GM18519 (cell line): ENCODE data around the gene APBA2.

ENCODE experiments used
- ATAC-seq: cut with Tn5 transposase; IDR thresholded peaks from one replicate; pipeline ENCODE4 v1.9.1; 2021; ENCODE audit warnings: mild to moderate bottlenecking, moderate library complexity; ENCODE audit not compliant: unreplicated experiment, low FRiP score

APBA2 gene

DNA sequence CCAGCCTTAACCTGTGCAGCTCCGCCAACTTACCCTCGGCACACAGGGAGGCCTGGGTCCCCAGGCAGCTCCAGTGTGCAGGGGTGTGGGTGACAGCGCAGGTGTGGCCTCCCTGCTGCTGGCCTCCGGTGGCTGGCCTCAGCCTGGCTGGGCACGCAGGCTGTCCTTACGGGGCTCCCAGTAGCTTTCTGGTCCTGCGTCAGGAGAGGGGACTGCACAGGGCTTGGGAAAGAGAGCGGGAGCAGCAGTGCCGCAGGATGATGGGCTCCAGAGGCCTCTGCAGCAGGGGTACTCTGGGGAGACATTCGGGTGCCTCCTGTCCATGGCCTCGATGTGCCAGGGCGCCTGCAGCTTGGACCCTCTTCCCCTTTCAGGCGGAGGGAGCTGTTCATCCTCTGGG is 9.4 kb downstream of the APBA2 start:
- ATAC-seq: no peak

DNA sequence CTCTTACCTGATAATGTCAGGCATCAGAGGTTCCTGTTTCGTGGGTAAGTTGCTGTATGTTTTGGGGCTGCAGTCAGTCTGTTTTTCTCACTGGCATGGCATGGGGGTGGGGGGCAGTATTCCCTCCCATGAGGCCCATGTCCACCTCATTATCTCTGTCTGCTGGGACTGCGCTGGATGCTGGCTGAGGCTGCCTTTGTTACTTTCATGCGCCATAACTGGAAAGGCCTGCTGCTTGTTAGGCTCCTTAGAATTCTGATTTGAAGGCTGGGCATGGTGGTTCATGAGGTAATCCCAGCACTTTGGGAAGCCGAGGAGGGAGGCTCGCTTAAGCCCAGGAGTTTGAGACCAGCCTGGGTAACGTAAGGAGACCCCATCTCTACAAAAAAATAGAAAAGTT is 9.8 kb downstream of the APBA2 start:
- ATAC-seq: no peak

DNA sequence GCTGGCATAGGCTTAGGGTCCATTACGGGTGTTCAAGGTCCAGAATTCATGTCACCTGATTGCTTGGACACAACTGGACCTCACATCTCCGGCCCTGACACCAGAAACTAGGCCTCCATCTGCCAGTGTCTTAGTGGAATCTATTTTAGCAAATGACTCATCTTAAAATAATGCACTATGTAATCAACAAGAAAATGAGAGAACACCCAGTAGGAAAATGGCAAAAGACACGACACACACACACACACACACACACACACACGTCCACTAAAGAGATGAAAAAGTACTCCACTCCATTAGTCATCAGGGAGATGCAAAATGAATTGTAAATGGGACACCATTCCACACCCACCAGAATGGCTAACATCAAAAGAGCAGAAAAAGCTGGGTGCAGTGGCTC is 11.2 kb downstream of the APBA2 start:
- no peak for ATAC-seq

DNA sequence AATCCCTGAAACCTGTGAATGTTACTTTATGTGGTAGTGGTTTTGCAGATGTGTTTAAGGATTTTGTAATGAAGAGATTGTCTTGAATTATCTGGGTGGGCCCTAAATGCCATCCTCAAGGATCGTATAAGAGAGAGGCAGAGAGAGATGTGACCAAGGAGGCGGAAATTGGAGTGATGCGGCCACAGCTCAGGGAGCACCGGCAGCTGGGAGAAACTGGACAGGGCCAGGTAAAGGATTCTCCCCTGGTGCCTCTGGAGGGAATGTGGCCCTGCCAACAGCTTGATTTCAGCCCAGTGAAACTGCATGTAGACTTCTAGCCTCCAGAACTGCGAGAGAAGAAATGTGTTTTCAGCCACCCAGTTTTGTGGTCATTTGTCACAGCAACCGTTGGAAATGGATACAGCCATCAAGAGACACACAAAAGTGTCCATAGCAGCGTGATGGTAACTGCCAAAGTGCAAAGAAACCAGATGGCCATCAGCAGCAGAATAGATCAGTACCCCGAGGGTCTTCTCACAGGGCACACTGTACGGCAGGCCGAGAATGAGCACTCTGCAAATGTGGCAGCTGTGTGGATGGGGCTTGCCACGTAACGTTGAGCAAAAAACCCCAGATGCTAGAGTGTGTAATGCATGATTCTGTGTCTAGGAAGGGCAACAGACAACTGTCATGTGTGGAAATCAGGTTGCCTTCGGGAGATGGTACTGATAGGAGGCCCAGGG is 12.2 kb downstream of the APBA2 start:
- ATAC-seq: no peak

DNA sequence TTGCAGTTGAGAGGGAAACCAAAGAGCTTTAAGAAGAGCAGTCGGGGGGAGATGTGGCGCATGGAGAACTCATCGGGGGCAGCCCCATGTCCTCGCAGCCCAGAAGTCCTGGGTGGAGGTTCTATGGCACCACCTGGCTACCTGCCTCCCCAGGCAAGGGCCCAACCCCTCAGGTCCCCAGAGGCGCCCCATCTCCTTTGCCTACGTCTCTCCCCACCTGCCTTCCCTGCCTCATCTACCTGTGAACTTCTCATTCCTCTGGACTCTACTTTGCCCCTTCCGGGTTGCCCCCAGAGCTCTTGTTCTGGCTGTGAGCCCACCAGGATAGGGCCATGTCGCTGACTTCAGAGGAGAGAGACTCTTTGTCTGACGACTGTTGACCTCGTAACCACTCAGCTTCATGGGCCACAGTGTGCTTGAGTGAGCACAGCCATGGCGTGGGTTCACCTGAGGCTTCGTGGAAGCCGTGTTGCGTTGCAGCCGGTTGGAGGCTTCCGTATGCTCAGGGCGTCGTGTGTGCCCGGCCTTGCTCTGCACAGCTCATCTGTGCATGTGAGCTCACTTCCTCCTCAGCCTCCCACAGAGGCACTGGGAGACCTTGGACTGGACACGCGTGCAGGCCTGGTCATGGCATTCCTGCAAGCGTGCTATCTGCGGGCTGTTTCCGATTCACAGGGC is 13.4 kb downstream of the APBA2 start:
- ATAC-seq: no peak

DNA sequence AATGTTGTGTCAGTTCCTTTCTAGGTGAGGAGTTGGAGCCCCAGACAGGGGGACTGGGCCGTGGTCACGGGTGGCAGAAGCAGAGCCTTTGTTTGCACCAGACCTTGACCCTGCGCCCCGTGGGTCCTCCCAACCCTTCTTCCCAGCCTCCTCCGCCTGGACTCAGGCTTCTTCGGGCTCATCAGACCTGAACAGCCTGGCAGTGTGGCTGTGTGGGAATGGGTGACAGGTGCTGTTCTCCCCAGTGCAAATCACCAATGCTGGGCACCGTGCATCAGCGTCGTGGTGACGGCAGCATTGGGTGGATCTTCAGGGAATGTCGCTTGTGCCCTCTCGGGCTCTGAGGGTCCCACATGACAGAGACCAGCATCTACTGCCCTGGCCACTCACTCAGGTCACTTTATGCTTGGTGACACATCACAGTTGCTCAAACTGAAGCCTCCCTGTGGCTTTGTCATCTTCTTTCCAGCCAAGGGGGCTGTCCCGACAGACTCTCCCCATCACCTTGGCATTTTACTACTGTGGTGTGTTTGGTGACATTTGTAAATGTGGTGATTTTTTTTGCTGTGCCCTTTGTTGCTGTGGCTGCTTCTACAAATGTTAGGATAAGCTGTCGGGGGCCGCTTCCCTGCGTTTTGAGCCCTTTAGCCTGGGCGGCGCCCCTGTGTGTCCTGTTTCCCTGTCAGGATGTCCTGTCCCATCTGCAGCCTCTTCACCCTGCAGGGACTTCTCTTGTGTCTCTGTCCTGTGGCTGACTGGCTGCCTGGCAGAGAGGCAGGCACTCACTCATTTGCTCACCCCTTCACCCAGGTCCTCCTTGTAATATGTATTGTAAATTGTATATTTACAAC is 14.5 kb downstream of the APBA2 start:
- ATAC-seq: no peak

DNA sequence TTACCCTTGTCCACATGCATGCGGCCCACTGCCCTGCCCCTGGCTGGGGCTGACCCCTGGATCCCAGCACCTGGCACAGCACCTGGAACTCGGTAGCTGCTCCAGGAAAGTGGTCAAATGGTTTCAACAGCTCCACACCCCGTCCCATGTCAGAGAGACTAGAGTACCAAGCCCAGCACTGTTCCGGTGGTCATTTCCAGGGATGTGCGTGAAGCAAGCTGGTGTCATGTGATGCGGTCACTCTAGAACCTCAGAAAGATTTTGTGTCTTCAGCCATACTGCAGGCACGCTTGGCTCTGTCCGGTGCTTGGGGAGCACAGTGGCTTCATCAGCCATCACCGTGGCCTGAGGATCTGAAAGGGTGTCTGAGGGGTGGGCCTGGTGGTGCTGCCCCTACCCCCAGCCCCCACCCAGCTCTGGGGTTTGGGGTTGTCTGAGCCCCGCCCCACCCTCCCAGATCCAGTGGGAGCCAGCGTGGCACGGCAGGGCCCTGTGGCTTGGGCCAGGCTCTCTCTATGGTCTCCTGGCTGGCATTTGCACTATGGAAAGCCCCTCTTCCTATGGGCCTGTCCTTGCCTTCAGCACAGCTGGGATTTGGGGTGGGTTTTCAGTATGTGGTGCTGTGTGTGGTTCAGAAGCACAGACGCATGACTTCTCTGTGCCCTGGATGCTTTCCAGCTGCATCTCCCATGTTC is 15.3 kb downstream of the APBA2 start:
- ATAC-seq: no peak

DNA sequence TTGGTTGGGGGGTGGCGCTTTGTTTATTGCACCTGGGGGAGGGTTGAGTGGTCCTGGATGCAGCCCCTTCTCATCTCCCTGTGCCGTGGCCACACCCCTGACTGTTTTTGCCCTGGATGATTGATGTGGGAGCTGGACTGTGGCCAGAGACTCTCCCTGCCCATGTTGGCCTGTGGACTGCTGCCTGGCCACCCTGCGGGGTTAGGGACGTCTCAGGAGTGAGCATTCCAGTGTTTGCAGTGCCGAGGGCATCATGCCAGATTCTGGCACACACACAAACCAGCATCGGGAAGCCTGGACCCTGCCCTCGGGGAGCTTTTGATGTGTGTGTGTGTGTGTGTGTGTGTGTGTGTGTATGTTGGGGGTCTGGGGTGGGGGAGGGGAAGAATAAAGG is 15.8 kb downstream of the APBA2 start:
- ATAC-seq: no peak

DNA sequence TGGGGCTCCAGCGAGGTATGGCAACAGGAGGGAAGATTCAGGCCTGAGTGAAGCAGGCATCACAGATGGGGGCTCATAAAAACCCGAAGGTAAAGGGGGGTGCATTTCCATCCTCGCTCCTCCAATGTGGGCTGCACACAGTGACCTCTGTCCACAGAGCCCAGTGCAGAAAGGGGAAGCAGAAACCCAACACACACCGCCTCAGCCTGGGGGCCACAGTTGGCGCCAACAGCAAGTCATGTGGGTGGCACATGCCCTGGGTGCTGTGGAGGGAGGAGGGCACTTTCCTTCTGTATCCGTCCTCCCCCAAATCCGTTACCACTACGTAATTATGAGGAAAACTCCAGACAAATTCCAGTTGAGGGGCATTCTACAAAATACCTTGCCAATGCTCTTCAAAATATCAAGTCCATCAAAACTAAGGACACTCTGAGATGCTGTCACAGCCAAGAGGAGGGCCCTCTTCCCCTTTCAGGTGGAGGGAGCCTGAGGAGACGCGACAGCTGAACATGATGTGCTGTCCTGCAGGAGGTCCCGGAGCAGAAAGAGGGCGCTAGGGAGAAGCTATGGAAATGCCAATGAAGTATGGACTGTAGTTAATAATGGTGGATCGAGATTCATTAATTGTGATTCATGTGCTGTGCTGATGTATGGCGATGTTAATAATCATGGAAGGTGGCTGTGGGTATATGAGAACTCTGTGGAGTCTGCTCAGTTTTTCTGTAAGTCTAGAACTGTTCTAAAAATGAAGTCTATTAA is 16.4 kb downstream of the APBA2 start:
- ATAC-seq: no peak

DNA sequence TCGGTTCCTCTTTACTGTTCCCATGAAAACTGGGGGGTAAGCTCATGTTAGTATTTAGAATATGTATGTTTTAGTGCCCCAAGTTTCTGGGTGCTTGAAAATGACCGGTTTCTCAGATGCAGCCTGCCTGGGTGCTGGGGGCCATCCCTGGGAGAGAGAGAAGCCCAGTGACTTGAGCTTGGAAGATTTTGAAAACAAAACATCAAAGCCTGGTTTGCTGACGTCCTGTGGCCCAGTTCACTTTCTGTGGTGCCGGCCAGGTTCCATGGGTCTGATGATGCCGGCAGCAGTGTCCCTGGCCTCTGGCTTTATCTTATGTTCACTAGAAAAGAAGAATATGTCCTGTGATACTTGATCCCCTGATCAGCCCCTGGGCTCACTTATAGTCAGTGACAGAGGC is 17.1 kb downstream of the APBA2 start:
- ATAC-seq: no peak

DNA sequence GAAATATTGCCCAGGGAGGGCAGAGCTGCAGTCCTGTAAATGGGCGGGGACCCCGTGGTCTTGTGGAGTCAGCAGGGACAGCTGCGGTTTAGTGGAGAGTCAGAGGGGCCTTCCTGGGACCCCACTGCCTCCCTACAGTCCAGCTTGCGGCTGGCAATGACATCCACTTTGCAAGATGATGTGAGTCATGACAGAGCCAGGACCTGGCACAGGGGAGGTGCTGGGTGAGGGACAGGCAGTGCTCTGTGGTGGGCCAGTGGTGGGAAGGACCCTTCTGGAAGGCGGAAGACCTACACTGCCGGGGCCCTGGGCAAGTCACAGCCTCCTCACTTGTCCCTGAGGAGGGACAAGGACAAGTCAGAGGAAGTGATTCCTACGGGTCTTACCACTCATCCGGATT is 17.8 kb downstream of the APBA2 start:
- ATAC-seq: no peak

DNA sequence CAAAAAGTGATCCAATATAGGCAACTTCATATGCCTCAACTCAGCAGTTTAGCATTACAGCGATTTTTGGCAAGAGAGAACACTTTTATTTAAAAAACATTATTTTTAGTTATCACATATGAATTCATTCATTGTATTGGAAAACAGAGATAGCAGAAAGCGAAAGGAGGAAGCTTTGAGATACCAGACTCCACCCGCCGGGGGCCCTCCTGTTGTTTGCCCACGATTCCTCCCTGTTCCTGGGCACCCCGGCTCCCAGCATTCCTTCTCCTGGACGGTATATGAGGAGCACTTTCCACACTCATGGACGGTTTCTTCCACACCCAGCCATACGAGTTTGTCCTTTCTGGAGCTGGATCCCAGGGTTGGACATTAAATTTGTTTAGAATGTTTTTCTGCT is 18.2 kb downstream of the APBA2 start:
- no peak for ATAC-seq

DNA sequence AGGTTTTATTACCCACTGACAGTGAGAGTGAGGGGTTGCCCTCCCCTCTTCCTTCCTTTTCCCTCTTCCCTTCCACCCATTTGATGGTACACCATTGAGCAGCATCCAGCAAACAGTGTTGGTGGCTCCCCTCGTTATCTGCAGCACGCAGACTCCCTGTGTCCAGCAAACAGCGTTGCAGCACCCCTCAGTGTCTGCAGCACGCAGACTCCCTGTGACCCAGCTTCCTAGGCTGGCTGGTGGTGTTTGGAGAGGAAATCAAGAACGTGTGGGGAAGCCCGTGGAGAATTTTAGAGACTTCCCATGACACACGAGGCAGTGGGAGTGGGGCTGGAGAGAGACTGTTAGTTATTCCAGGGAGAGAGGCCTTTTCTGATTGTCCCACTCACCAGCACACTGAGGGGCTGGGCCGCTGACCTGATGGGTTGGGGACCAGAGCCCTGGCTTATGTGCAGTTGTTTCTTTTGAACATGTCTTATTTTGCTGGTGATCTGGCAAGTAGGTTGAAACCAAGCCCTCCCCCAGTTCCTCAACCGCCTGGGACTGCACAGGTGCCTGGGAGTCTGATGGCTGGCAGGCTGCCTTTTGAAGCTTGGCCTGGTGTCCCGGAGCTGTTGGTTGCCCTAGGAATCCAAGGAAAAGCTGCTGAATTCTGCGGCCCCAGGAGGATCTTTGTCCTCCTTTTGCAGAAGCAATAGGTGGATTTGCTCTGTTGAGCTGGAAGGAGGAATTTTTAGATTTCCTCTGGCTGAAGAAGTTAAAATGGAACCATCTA is 19.0 kb downstream of the APBA2 start:
- no peak for ATAC-seq

DNA sequence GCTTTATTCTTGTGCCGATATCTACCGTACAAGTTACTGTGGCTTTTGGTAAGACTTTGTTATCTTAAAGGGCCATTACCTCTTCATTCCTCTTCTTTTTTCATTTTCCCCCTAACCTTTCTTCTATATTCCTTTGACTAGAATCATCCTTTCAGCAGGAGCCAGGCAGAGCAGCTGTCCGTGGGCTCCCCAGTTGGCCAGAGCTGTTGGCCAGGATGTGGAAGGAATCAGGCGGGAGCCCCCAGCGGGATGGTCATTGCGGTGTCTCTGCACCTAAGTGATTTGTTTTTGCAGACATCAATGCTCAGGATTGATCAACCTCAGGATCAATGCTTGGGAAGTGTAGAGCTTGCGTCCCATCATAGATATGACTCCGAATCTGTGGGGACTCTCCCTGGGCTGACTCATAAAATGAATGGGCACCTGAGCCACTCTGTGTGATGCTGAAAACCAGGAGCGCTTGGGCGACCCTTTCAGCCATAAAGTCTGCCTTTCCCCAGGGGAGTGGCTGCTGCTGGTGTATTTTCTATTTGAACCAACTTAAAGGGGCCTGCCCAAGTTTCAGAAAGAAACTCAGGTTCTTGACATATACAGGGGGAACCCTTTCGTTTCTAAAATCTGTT is 21.7 kb downstream of the APBA2 start:
- no peak for ATAC-seq

DNA sequence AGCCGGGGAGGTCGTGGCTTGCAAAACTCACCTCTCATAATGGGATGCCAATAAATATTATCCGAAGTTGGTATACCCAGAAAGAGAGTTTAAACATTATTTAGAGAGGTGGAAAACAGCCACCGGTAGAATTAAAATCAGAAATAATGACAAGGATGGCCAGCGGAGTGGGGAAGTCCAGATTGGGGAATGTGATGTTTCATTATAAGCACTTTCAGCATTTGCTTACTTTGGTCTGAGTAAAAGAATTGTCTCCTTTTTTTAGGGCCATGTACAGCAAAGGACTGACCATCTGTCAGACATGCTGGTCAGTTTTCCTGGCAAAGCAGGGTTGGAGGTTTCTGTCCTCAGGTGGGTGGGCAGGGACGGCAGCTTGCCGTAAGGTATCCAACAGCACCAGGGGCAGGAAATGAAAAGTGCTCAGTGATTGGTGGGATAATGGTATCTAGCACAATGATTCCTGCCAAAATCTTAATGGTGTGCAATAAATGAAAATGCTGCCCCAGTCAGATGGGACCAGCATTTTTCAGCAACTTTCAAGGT is 24.3 kb downstream of the APBA2 start:
- ATAC-seq: no peak

DNA sequence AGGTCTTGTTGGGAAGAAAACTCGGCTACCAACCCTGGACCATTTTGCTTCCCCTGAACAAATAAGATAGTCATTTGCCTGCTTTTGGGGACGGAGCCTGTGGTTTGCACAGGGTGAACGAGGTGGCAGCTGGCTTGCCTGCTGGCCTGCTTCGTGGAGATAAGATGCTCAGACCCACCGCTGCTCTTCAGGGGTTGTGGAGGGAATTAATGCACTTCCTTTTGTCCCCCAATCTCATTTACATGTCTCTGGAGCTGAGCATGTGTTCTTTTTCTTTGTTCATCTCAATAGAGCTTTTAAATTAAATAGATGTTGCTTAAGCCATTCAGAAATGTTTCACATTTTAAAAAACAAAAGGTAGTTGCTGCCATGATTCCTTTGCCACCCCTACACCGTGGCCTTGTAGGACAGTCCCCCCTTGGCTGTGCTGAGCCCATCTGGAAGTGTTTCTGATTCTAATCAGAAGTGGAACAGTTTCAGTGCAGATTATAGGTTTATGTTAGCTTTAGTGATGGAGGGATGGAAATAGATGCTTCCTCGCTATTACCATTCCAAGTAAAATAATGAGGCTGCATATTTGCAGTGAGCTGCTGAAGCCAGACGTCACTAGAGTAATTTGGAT is 25.6 kb downstream of the APBA2 start:
- ATAC-seq: no peak

DNA sequence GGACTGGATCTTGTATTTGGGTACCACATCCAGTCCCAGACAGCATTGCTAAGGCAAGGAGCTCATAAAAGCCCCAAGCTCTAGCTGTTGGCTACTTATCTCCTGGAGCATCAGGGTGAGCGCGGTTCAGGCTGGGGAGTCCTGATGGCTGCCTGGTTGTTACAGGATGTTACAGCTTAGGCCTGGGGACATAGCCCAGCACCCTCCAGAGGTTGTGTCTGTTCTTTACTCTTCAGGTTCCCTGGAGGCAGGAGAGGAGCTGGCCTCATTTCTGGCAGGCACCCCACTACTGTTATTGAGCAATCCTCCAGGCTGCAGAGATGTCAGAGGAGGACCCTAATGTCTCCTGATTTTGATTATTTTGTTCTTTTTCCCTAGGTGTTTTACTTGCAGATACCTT is 26.6 kb downstream of the APBA2 start:
- no peak for ATAC-seq

DNA sequence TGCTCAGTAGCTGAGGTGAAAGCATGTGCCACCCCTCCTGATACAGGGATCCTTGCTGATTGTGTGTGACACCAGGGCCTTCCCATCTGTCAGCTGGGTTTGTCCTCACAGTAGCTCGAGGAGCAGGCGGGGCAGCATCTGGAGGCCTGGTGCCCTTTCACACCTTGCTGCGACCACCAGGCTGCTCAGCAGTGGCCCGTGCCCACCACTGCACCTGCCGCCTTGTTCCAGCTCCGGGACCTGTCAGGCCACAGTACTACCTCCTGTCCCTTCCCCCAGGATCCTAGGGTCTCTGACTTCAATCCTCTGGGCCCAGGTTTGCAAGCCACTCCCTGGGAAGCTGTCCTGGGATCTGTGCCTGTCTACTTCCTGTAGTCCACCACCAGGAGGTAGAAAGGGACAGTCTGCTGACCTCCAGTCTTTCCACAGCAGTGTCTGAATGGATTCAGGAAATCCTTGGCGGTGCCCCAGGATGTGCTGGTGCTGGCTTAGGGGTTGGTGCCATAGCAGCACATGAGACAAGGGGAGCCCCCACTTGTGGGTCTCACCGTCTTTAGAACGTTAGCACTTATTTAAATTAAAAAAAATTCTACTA is 27.5 kb downstream of the APBA2 start:
- ATAC-seq: no peak
